Loucy (cell line): ENCODE results near the gene DHFR.

Experiments used
- H2AFZ ChIP-seq: fragments of 200-600 bp; sonication (generic); 2 replicates; pipeline ENCODE4 v1.6.0; 2016; ENCODE audit warnings: antibody characterized with exemption, mild to moderate bottlenecking, low read length, moderate library complexity
- H3F3A ChIP-seq: fragments of 200-600 bp; 2 replicates; pipeline ENCODE4 v1.6.0; 2016; ENCODE audit warnings: antibody characterized with exemption, low read depth, mild to moderate bottlenecking
- H3K27me3 ChIP-seq: fragments of 200-600 bp; sonication (generic); 2 replicates; pipeline ENCODE4 v1.6.1; 2014; ENCODE audit warnings: low read length, mild to moderate bottlenecking; ENCODE audit not compliant: insufficient read depth, poor library complexity, severe bottlenecking
- H3K36me3 ChIP-seq: fragments of 200-600 bp; sonication (generic); 2 replicates; pipeline ENCODE4 v1.6.1; 2016; ENCODE audit warnings: low read length; ENCODE audit not compliant: insufficient read depth
- H3K4me1 ChIP-seq: fragments of 200-600 bp; sonication (generic); 2 replicates; pipeline ENCODE4 v1.5.1; 2014; ENCODE audit warnings: low read length, mild to moderate bottlenecking; ENCODE audit not compliant: insufficient read depth, poor library complexity, severe bottlenecking
- H3K4me2 ChIP-seq: fragments of 200-600 bp; sonication (generic); 2 replicates; pipeline ENCODE4 v1.6.0; 2014; ENCODE audit warnings: antibody characterized with exemption, low read length, low read depth, mild to moderate bottlenecking; ENCODE audit not compliant: poor library complexity, severe bottlenecking
- H3K4me3 ChIP-seq: fragments of 200-600 bp; sonication (generic); 2 replicates; pipeline ENCODE4 v1.5.1; 2014; ENCODE audit warnings: low read length, mild to moderate bottlenecking, mixed read lengths; ENCODE audit not compliant: poor library complexity, severe bottlenecking
- H3K79me2 ChIP-seq: fragments of 200-600 bp; sonication (generic); 2 replicates; pipeline ENCODE4 v1.6.1; 2014; ENCODE audit warnings: low read length; ENCODE audit not compliant: insufficient read depth
- H3K9ac ChIP-seq: fragments of 200-600 bp; sonication (generic); 2 replicates; pipeline ENCODE4 v1.6.0; 2014; ENCODE audit warnings: mild to moderate bottlenecking, low read depth, low read length, moderate library complexity; ENCODE audit not compliant: poor library complexity, severe bottlenecking
- H3K9me2 ChIP-seq: fragments of 200-600 bp; sonication (generic); replicated peaks from 2 replicates; pipeline ENCODE4 v1.6.1; 2016; ENCODE audit warnings: low read depth, low read length, mixed read lengths
- H3K9me3 ChIP-seq: fragments of 200-600 bp; sonication (generic); 2 replicates; pipeline ENCODE4 v1.6.1; 2014; ENCODE audit warnings: mild to moderate bottlenecking, antibody characterized with exemption, low read length, low read depth; ENCODE audit not compliant: insufficient read depth
- H4K20me1 ChIP-seq: fragments of 200-600 bp; sonication (generic); 2 replicates; pipeline ENCODE4 v1.6.0; 2014; ENCODE audit warnings: antibody characterized with exemption, low read length, mild to moderate bottlenecking; ENCODE audit not compliant: insufficient read depth, poor library complexity, severe bottlenecking
- EZH2phosphoT487 ChIP-seq: fragments of 200-600 bp; IDR thresholded peaks from 2 replicates; pipeline ENCODE4 v1.6.1; 2018; ENCODE audit warnings: antibody characterized with exemption, mild to moderate bottlenecking, moderate library complexity, borderline replicate concordance
- TF ChIP-seq, protein P1 (sequence below): fragments of 200-600 bp; sonication (generic); conservative IDR thresholded peaks from 2 replicates; pipeline ENCODE4 v1.5.1; 2014; ENCODE audit warnings: mild to moderate bottlenecking, antibody characterized with exemption, low read length

Gene DHFR

GRCh38 chr5:80591352-80591751, 63.4 kb downstream of the DHFR start:
- Histone ChIP-seq H3K9me2 (no peaks in the 10 kb centered on the region), H3K4me2 (no peak overlapping the region), H3F3A (no peaks in the 10 kb centered on the region), H3K4me1 (no peaks in the 10 kb centered on the region), H2AFZ (no peak overlapping the region), H3K79me2 (no peaks in the 10 kb centered on the region), H3K9ac (no peak overlapping the region), H3K4me3 (no peak overlapping the region), H4K20me1 (no peaks in the 10 kb centered on the region), H3K36me3 (no peaks in the 10 kb centered on the region), H3K27me3 (no peaks in the 10 kb centered on the region), H3K9me3 (no peaks in the 10 kb centered on the region)
- TF ChIP-seq, protein P1, sequence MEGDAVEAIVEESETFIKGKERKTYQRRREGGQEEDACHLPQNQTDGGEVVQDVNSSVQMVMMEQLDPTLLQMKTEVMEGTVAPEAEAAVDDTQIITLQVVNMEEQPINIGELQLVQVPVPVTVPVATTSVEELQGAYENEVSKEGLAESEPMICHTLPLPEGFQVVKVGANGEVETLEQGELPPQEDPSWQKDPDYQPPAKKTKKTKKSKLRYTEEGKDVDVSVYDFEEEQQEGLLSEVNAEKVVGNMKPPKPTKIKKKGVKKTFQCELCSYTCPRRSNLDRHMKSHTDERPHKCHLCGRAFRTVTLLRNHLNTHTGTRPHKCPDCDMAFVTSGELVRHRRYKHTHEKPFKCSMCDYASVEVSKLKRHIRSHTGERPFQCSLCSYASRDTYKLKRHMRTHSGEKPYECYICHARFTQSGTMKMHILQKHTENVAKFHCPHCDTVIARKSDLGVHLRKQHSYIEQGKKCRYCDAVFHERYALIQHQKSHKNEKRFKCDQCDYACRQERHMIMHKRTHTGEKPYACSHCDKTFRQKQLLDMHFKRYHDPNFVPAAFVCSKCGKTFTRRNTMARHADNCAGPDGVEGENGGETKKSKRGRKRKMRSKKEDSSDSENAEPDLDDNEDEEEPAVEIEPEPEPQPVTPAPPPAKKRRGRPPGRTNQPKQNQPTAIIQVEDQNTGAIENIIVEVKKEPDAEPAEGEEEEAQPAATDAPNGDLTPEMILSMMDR, result no peak
- no peak for TF ChIP-seq EZH2phosphoT487

- no peak for TF ChIP-seq EZH2phosphoT487
- TF ChIP-seq, protein P1, result no peak
- Histone ChIP-seq H4K20me1 (no peaks in the 10 kb centered on the region), H3K27me3 (no peaks in the 10 kb centered on the region), H3K9ac (no peak overlapping the region), H2AFZ (no peak overlapping the region), H3K4me2 (no peak overlapping the region), H3F3A (no peaks in the 10 kb centered on the region), H3K4me1 (no peaks in the 10 kb centered on the region), H3K79me2 (no peaks in the 10 kb centered on the region), H3K9me2 (no peaks in the 10 kb centered on the region), H3K4me3 (no peak overlapping the region), H3K36me3 (no peaks in the 10 kb centered on the region), H3K9me3 (no peaks in the 10 kb centered on the region)
Measured at GRCh38 chr5:80590766-80591165, 64.0 kb downstream of the DHFR start.

- no peaks in the 10 kb centered on the region for H3K79me2 ChIP-seq
- no peak overlapping the region for H2AFZ ChIP-seq
- H3K9ac ChIP-seq, result no peak overlapping the region
- no peaks in the 10 kb centered on the region for H3K9me3 ChIP-seq
- no peak overlapping the region for H3K4me2 ChIP-seq
- no peaks in the 10 kb centered on the region for H4K20me1 ChIP-seq
- H3K4me3 ChIP-seq, result no peak overlapping the region
- H3K27me3 ChIP-seq, result no peaks in the 10 kb centered on the region
- H3K4me1 ChIP-seq, result no peaks in the 10 kb centered on the region
- H3K9me2 ChIP-seq, result no peaks in the 10 kb centered on the region
- TF ChIP-seq, protein P1, result no peak
- H3K36me3 ChIP-seq, result no peaks in the 10 kb centered on the region
- no peaks in the 10 kb centered on the region for H3F3A ChIP-seq
Measured at GRCh38 chr5:80588858-80589540, 65.8 kb downstream of the DHFR start.
